ENCODE data around the gene CPXM2. TPM values are rescaled to one million over a fixed set of nuclear protein-coding genes. Genes with fewer than 3 reads are reported as not detected.

Gene CPXM2
- total RNA-seq, 1 experiment from 2014 or later: not detected

DNA sequence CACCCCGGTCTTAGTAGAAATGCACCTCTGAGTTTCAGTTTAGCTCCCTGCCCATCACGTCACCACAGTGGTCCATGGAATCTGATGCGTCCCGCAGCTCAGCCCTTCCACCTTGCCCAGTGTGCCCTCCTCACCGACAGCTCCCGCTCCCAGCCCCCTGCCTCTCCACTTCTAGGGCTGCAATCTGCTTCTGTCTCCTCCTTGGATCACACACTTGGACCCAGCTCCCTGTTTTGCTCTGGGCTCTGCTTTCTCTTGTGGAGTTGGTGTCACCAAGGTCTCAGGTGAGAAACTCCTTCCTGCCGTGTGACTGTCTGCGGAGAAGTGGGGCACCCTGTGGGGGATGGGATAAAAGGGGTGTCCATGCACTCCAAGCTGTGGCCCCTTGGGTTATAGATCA is 187.5 kb downstream of the CPXM2 start:
- intact Hi-C loops (cut with micrococcal nuclease; ENCODE audit: unreplicated experiment): no loop called here
- Mint-ChIP-seq H3K4me1 (ENCODE audit: low read depth, unreplicated experiment) (no peaks in the 10 kb centered on the region), H3K9me3 (ENCODE audit: unreplicated experiment) (no peaks in the 10 kb centered on the region), H3K27me3 (ENCODE audit: insufficient read depth, unreplicated experiment) (peaks cover 7% of the 10 kb centered on the region), H3K36me3 (ENCODE audit: insufficient read depth, unreplicated experiment) (no peaks in the 10 kb centered on the region), H3K4me3 (ENCODE audit: unreplicated experiment) (no peak overlapping the region), H3K27ac (ENCODE audit: unreplicated experiment) (no peak overlapping the region)
- ChIA-PET CTCF (no interaction called here), POLR2A (no interaction called here)
- Histone ChIP-seq H3K4me1 (no peaks in the 10 kb centered on the region), H3K27me3 (replicated peaks; ENCODE audit: control insufficient read depth, insufficient read depth, low read length) (peaks cover 1% of the 10 kb centered on the region; the same call in 1 of the 2 replicates), H3K4me3 (ENCODE audit: low read depth, low read length) (no peak overlapping the region), H3K9me3 (no peaks in the 10 kb centered on the region), H3K36me3 (ENCODE audit: control insufficient read depth, insufficient read depth, low read length) (no peaks in the 10 kb centered on the region)
- no TSS peak for BruUV-seq (replicated peaks)
- DNase-seq: no peak
- TF ChIP-seq, protein P1, sequence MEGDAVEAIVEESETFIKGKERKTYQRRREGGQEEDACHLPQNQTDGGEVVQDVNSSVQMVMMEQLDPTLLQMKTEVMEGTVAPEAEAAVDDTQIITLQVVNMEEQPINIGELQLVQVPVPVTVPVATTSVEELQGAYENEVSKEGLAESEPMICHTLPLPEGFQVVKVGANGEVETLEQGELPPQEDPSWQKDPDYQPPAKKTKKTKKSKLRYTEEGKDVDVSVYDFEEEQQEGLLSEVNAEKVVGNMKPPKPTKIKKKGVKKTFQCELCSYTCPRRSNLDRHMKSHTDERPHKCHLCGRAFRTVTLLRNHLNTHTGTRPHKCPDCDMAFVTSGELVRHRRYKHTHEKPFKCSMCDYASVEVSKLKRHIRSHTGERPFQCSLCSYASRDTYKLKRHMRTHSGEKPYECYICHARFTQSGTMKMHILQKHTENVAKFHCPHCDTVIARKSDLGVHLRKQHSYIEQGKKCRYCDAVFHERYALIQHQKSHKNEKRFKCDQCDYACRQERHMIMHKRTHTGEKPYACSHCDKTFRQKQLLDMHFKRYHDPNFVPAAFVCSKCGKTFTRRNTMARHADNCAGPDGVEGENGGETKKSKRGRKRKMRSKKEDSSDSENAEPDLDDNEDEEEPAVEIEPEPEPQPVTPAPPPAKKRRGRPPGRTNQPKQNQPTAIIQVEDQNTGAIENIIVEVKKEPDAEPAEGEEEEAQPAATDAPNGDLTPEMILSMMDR (IDR thresholded peaks at IDR 0.05; ENCODE audit: insufficient read depth in 1 of 2, low read depth in 1 of 2, low read length in 1 of 2, severe bottlenecking in 1 of 2, unreplicated experiment in 1 of 2): no peak

DNA sequence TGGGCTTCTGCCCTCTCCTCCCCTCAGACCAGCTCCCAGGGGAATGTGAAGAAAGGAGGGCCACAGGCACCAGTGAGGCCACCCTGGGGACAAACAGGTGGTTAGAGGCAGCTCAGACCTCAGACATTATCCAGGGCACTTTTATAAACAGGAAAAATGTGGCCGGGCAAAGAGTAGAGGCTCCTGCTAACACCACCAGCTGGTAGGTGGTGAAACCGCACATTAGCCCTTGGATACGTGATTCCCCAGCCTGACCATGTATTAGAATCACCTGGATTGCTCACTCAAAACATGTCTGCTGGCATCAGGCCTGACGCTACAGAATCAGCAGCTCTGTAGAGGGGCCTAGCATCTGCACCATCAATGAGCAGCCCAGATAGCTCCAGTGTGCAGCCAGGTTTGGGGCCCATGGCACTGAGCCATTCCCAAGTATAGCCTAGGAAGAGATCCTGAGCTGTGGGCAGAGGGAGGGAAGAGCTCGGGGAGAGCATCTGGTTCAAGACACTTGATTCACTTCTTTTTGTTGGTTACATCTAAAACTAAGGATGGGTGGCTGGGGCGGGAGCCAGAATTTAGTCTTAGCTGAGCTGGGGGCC is 188.3 kb downstream of the CPXM2 start:
- no peak overlapping the region for H3K4me3 ChIP-seq (ENCODE audit: low read depth, low read length)
- intact Hi-C loops (cut with micrococcal nuclease; ENCODE audit: unreplicated experiment): no loop called here
- ChIA-PET POLR2A (no interaction called here), CTCF (no interaction called here)
- H3K4me1 ChIP-seq: no peaks in the 10 kb centered on the region
- H3K27me3 ChIP-seq (replicated peaks; ENCODE audit: control insufficient read depth, insufficient read depth, low read length): peaks cover 1% of the 10 kb centered on the region; the same call in 1 of the 2 replicates
- no peak for DNase-seq
- Mint-ChIP-seq H3K4me1 (ENCODE audit: low read depth, unreplicated experiment) (no peaks in the 10 kb centered on the region), H3K27ac (ENCODE audit: unreplicated experiment) (no peak overlapping the region), H3K27me3 (ENCODE audit: insufficient read depth, unreplicated experiment) (no peaks in the 10 kb centered on the region), H3K4me3 (ENCODE audit: unreplicated experiment) (no peak overlapping the region), H3K36me3 (ENCODE audit: insufficient read depth, unreplicated experiment) (no peaks in the 10 kb centered on the region), H3K9me3 (ENCODE audit: unreplicated experiment) (no peaks in the 10 kb centered on the region)
- TF ChIP-seq, protein P1 (IDR thresholded peaks at IDR 0.05; ENCODE audit: insufficient read depth in 1 of 2, low read depth in 1 of 2, low read length in 1 of 2, severe bottlenecking in 1 of 2, unreplicated experiment in 1 of 2): no peak
- BruUV-seq (replicated peaks): no TSS peak
- H3K36me3 ChIP-seq (ENCODE audit: control insufficient read depth, insufficient read depth, low read length): no peaks in the 10 kb centered on the region
- no peaks in the 10 kb centered on the region for H3K9me3 ChIP-seq

Other genes starting within 250 kb of the CPXM2 start
- gene GPR26, start 225.5 kb downstream of the CPXM2 start, total RNA-seq (2022): not detected in 2 replicates
- gene CHST15, start 201.8 kb upstream of the CPXM2 start, total RNA-seq (2022): 26.1 and 26.7 TPM in 2 replicates

All from Caco-2 (cell line).